IMR-90 (cell line): ENCODE results near the gene RHOH. TPM values are rescaled to one million over a fixed set of nuclear protein-coding genes. Genes with fewer than 3 reads are reported as not detected.

ENCODE experiments used
- ATAC-seq: fragments of 200-7000 bp; cut with Tn5 transposase; 2 replicates; pipeline ENCODE4 v1.9.1; 2020; ENCODE audit warnings: low read depth, mild to moderate bottlenecking, moderate library complexity
- BruUV-seq: library from RNA; stranded (reverse); fragments of 400-500 nt; replicated peaks from 2 replicates; lab custom pipeline; 2021; lab: Mats Ljungman, UMichigan
- CTCF ChIA-PET: fragments of 300-600 bp; formaldehyde crosslinking; extraction: SDS; loops from one replicate; lab custom pipeline; 2021; ENCODE audit warnings: antibody characterized with exemption; lab: Yijun Ruan, JAX
- POLR2A ChIA-PET: fragments of 300-600 bp; sonication (Branson Sonifier 250); formaldehyde crosslinking; loops from one replicate; lab custom pipeline; 2022; ENCODE audit warnings: antibody characterized with exemption; ENCODE audit not compliant: unreplicated experiment; lab: Charles Lee
- DNase-seq: peaks from one replicate; pipeline ENCODE4 v3.0.0; 2013
- H2AFZ ChIP-seq: replicated peaks from 2 replicates; pipeline ENCODE3; 2013; ENCODE audit warnings: low read length, mild to moderate bottlenecking; ENCODE audit not compliant: poor library complexity
- H2AK5ac ChIP-seq: 2 replicates; pipeline ENCODE4 v1.6.1; 2013; ENCODE audit warnings: low read depth, low read length, inconsistent platforms
- H2AK9ac ChIP-seq: replicated peaks from 2 replicates; pipeline ENCODE3; 2013; ENCODE audit warnings: mild to moderate bottlenecking, low read depth, low read length, moderate library complexity; ENCODE audit not compliant: poor library complexity
- H2BK120ac ChIP-seq: 2 replicates; pipeline ENCODE4 v1.6.1; 2013; ENCODE audit warnings: low read depth, low read length, inconsistent platforms
- H2BK15ac ChIP-seq: 3 replicates; pipeline ENCODE4 v1.6.1; 2013; ENCODE audit warnings: low read depth, low read length, inconsistent platforms
- H2BK20ac ChIP-seq: 2 replicates; pipeline ENCODE4 v1.6.1; 2013; ENCODE audit warnings: low read depth, mild to moderate bottlenecking, inconsistent platforms, low read length, moderate library complexity
- H2BK5ac ChIP-seq: 2 replicates; pipeline ENCODE4 v1.6.1; 2013; ENCODE audit warnings: mild to moderate bottlenecking, low read depth, low read length, inconsistent platforms; ENCODE audit not compliant: poor library complexity, severe bottlenecking
- H3K14ac ChIP-seq: replicated peaks from 2 replicates; pipeline ENCODE4 v1.6.1; 2013; ENCODE audit warnings: low read depth, low read length, inconsistent platforms
- H3K18ac ChIP-seq: 2 replicates; pipeline ENCODE4 v1.6.1; 2013; ENCODE audit warnings: low read depth, low read length, control low read depth
- H3K23ac ChIP-seq: 2 replicates; pipeline ENCODE4 v1.6.1; 2013; ENCODE audit warnings: low read depth, low read length, inconsistent platforms
- H3K27ac ChIP-seq: 2 replicates; pipeline ENCODE4 v1.5.1; 2013; ENCODE audit warnings: mild to moderate bottlenecking, control low read depth, low read length; ENCODE audit not compliant: insufficient read depth
- H3K27me3 ChIP-seq: 2 replicates; pipeline ENCODE4 v1.6.1; 2013; ENCODE audit warnings: low read length; ENCODE audit not compliant: control insufficient read depth, insufficient read depth
- H3K36me3 ChIP-seq: 2 replicates; pipeline ENCODE4 v1.6.1; 2013; ENCODE audit warnings: low read length, mixed read lengths; ENCODE audit not compliant: control insufficient read depth, insufficient read depth
- H3K4ac ChIP-seq: 2 replicates; pipeline ENCODE4 v1.6.1; 2013; ENCODE audit warnings: low read depth, low read length, inconsistent platforms
- H3K4me1 ChIP-seq: 2 replicates; pipeline ENCODE4 v1.6.1; 2013; ENCODE audit warnings: low read length, mixed read lengths; ENCODE audit not compliant: control insufficient read depth, insufficient read depth
- H3K4me2 ChIP-seq: 2 replicates; pipeline ENCODE4 v1.6.1; 2013; ENCODE audit warnings: low read depth, mild to moderate bottlenecking, control low read depth, low read length, moderate library complexity
- H3K4me3 ChIP-seq: 2 replicates; pipeline ENCODE4 v1.5.1; 2013; ENCODE audit warnings: low read depth, mild to moderate bottlenecking, control low read depth, low read length, moderate library complexity; ENCODE audit not compliant: insufficient read depth
- H3K56ac ChIP-seq: 2 replicates; pipeline ENCODE4 v1.6.1; 2013; ENCODE audit warnings: low read length, inconsistent platforms; ENCODE audit not compliant: insufficient read depth; ENCODE audit errors: extremely low read depth
- H3K79me1 ChIP-seq, 2 experiments: 2 replicates each; pipeline ENCODE4 v1.6.1; 2013; ENCODE audit warnings: low read length in 2 of 2, inconsistent platforms in 1 of 2, low read depth in 1 of 2
- H3K9ac ChIP-seq: 2 replicates; pipeline ENCODE4 v1.6.1; 2013; ENCODE audit warnings: low read depth, low read length, control low read depth
- H3K9me1 ChIP-seq: 2 replicates; pipeline ENCODE4 v1.6.1; 2013; ENCODE audit warnings: low read length, inconsistent platforms; ENCODE audit not compliant: insufficient read depth
- H3K9me3 ChIP-seq: 2 replicates; pipeline ENCODE4 v1.6.1; 2013; ENCODE audit warnings: low read length; ENCODE audit not compliant: control insufficient read depth, insufficient read depth
- H4K20me1 ChIP-seq: 2 replicates; pipeline ENCODE4 v1.6.1; 2013; ENCODE audit warnings: low read length, inconsistent platforms; ENCODE audit not compliant: insufficient read depth
- H4K5ac ChIP-seq: 2 replicates; pipeline ENCODE4 v1.6.1; 2013; ENCODE audit warnings: mild to moderate bottlenecking, low read depth, low read length, control low read depth
- H4K8ac ChIP-seq, 2 experiments: 2 replicates each; pipeline ENCODE4 v1.6.1; 2013; ENCODE audit warnings: low read depth in 2 of 2, low read length in 2 of 2, control low read depth in 1 of 2, inconsistent platforms in 1 of 2
- H4K91ac ChIP-seq: 2 replicates; pipeline ENCODE4 v1.6.1; 2013; ENCODE audit warnings: low read depth, low read length, inconsistent platforms; ENCODE audit not compliant: insufficient read depth
- FOS ChIP-seq: fragments of 150-350 bp; IDR thresholded peaks from 2 replicates; pipeline ENCODE4 v1.6.1; 2016; ENCODE audit warnings: low read depth, low read length
- MXI1 ChIP-seq: IDR thresholded peaks from 2 replicates; pipeline ENCODE4 v1.6.1; 2012; ENCODE audit warnings: low read depth, mild to moderate bottlenecking, low read length, moderate library complexity, borderline replicate concordance
- NFE2L2 ChIP-seq: fragments of 150-350 bp; IDR thresholded peaks from 2 replicates; pipeline ENCODE4 v1.6.1; 2016; ENCODE audit warnings: low read depth, mild to moderate bottlenecking, low read length
- WGBS, 2 experiments: methylation state at CpG; one replicate each; pipeline versions ENCODE4 v1.1.5 to v1.1.7; 2013; ENCODE audit warnings: missing lambda C conversion rate in 2 of 2; ENCODE audit not compliant: insufficient read length in 1 of 2; ENCODE audit errors: extremely low coverage in 2 of 2; 5-methylcytosine and 5-hydroxymethylcytosine counted together
- dilution Hi-C: fragments of 300-500 bp; cut with HindIII; formaldehyde crosslinking; loops from one replicate; pipeline ENCODE4 v1.14.3; 2018; ENCODE audit warnings: low sequenced_read_pairs; ENCODE audit not compliant: unreplicated experiment
- in situ Hi-C: fragments of 300-500 bp; cut with MboI; formaldehyde crosslinking; loops from 3 replicates; pipeline ENCODE4 v1.14.3; 2019; ENCODE audit warnings: low sequenced_read_pairs, inconsistent platforms, mixed read lengths
- intact Hi-C: fragments of 100-400 bp; cut with micrococcal nuclease; formaldehyde crosslinking; loops from 2 replicates; pipeline ENCODE4 v1.10.0; 2022
- polyA plus RNA-seq, 3 experiments: library from polyadenylated mRNA; depleted of rRNA; stranded (reverse); fragments of >200 nt; gene quantifications; 2 replicates each; pipeline ENCODE4 v1.2.3, GENCODE V29; 2012; ENCODE audit warnings: low replicate concordance in 1 of 3
- total RNA-seq: library from RNA; depleted of rRNA; stranded (reverse); fragments of >200 nt; gene quantifications from 2 replicates; pipeline ENCODE4 v1.2.3, GENCODE V29; 2012

Gene RHOH
- total and polyA plus RNA-seq, 2 of the 4 experiments (the other 2 are of a cell fraction), result not detected

- no CpG with 5 or more reads among the region's 3 CpGs for WGBS, 2 experiments
- H2BK120ac ChIP-seq, result no peak overlapping the region
- H3K27me3 ChIP-seq, result peaks cover 3% of the 10 kb centered on the region
- POLR2A ChIA-PET, result no interaction called here
- no peak overlapping the region for H2BK5ac ChIP-seq
- no TSS peak for BruUV-seq
- no peak overlapping the region for H3K18ac ChIP-seq
- H3K9ac ChIP-seq, result no peak overlapping the region
- H3K4ac ChIP-seq, result no peak overlapping the region
- H4K5ac ChIP-seq, result no peak overlapping the region
- ATAC-seq (no peak), DNase-seq (no peak)
- dilution Hi-C loops, result no loop called here
- H2BK15ac ChIP-seq, result no peak overlapping the region
- in situ Hi-C loops, result no loop called here
- no peaks in the 10 kb centered on the region for H3K9me1 ChIP-seq
- H3K23ac ChIP-seq, result no peak overlapping the region
- H4K20me1 ChIP-seq, result no peaks in the 10 kb centered on the region
- no peak overlapping the region for H3K56ac ChIP-seq
- no peak overlapping the region for H3K4me2 ChIP-seq
- H3K9me3 ChIP-seq, result no peaks in the 10 kb centered on the region
- H4K91ac ChIP-seq, result no peak overlapping the region
- H3K36me3 ChIP-seq, result no peaks in the 10 kb centered on the region
- no peak overlapping the region for H2AK5ac ChIP-seq
- H3K27ac ChIP-seq, result no peak overlapping the region
- CTCF ChIA-PET, result no interaction called here
- intact Hi-C loops, result no loop called here
- H3K79me1 ChIP-seq, result no peaks in the 10 kb centered on the region
- H2AK9ac ChIP-seq, result no peak overlapping the region
- no peak overlapping the region for H4K8ac ChIP-seq
- no peak overlapping the region for H3K4me3 ChIP-seq
- no peak overlapping the region for H2BK20ac ChIP-seq
- H3K14ac ChIP-seq, result no peak overlapping the region
- TF ChIP-seq NFE2L2 (no peak), FOS (no peak), MXI1 (no peak)
- no peaks in the 10 kb centered on the region for H3K4me1 ChIP-seq
- H2AFZ ChIP-seq, result no peak overlapping the region
These were observed 84.3 kb downstream of the RHOH start for GRCh38 chr4:40281099-40281498.
